ENCODE data around the gene BMP8B. TPM values are rescaled to one million over a fixed set of nuclear protein-coding genes. Genes with fewer than 3 reads are reported as not detected.

The BMP8B gene
- total RNA-seq, 1 experiment from 2014 or later = 0.42 TPM

- no peaks in the 10 kb centered on the region for H3K79me2 ChIP-seq (ENCODE audit: insufficient read depth, low read length)
- H3K4me1 ChIP-seq (ENCODE audit: insufficient read depth, low read length) = no peaks in the 10 kb centered on the region
- H2BK5ac ChIP-seq (ENCODE audit: insufficient read length, low read length) = no peak overlapping the region
- H3K23ac ChIP-seq (ENCODE audit: insufficient read length, low read depth, low read length) = no peak overlapping the region
- no peak overlapping the region for H3K27ac ChIP-seq (ENCODE audit: insufficient read length, low read depth, low read length)
- no peak overlapping the region for H3K4me2 ChIP-seq (ENCODE audit: insufficient read depth, insufficient read length, low read length)
- Mint-ChIP-seq H3K4me1 (peaks cover 6 to 8% of the 10 kb centered on the region in 2 experiments; a peak in 3 of 4 replicates), H3K36me3 (ENCODE audit: insufficient read depth in 1 of 3, low read depth in 3 of 3) (peaks cover 0 to 1% (median 0%) of the 10 kb centered on the region in 3 experiments; a peak in 1 of 7 replicates), H3K27me3 (ENCODE audit: low read depth) (peaks cover 78% of the 10 kb centered on the region), H3K27ac (no peak overlapping the region), H3K4me3 (no peak overlapping the region), H3K9me3 (no peaks in the 10 kb centered on the region; a peak in 1 of 5 replicates)
- no peaks in the 10 kb centered on the region for H3K79me1 ChIP-seq (ENCODE audit: insufficient read depth, low read depth, low read length, poor library complexity, severe bottlenecking)
- no peak overlapping the region for H3K14ac ChIP-seq (ENCODE audit: insufficient read depth, low read length)
- H3K56ac ChIP-seq (ENCODE audit: insufficient read length, low read depth, low read length) = no peak overlapping the region
- H2BK20ac ChIP-seq (ENCODE audit: low read depth, low read length, poor library complexity, severe bottlenecking) = no peak overlapping the region
- TF ChIP-seq CTCF (conservative IDR thresholded peaks at IDR 0.05) = no peak
- no peak overlapping the region for H3K18ac ChIP-seq (ENCODE audit: insufficient read length, low read depth, low read length)
- H2BK15ac ChIP-seq (ENCODE audit: low read depth, low read length) = no peak overlapping the region
- H3K9ac ChIP-seq (ENCODE audit: extremely low read depth, insufficient read length, low read length) = no peak overlapping the region
- H2BK120ac ChIP-seq (ENCODE audit: low read depth, low read length, poor library complexity, severe bottlenecking) = no peak overlapping the region
- peaks cover 3% of the 10 kb centered on the region for H3K23me2 ChIP-seq (ENCODE audit: insufficient read length, low read depth, low read length, poor library complexity, severe bottlenecking)
- WGBS (ENCODE audit: extremely low coverage, insufficient read length, low lambda C conversion rate) = no CpG with 5 or more reads among the region's 2 CpGs
- no peak overlapping the region for H3T11ph ChIP-seq (ENCODE audit: low read length)
- no peak overlapping the region for H2AK5ac ChIP-seq (ENCODE audit: insufficient read length, low read length)
- H4K20me1 ChIP-seq (ENCODE audit: control insufficient read depth, insufficient read depth, insufficient read length) = no peaks in the 10 kb centered on the region
- H4K91ac ChIP-seq (ENCODE audit: insufficient read length, low read depth, low read length) = no peak overlapping the region
- H2BK12ac ChIP-seq (ENCODE audit: insufficient read length, low read depth, low read length) = no peak overlapping the region
- no peaks in the 10 kb centered on the region for H3K9me3 ChIP-seq (ENCODE audit: control insufficient read depth, low read depth, low read length)
- DNase-seq = no peak
- H3K27me3 ChIP-seq (ENCODE audit: insufficient read depth, low read length) = peaks cover 17% of the 10 kb centered on the region; the same call in 1 of the 2 replicates
- H3K4ac ChIP-seq (ENCODE audit: low read depth, low read length) = no peak overlapping the region
- H4K8ac ChIP-seq (replicated peaks; ENCODE audit: insufficient read length, low read depth, low read length) = no peak overlapping the region
- H4K5ac ChIP-seq (ENCODE audit: insufficient read length, low read depth, low read length) = no peak overlapping the region
- no peak overlapping the region for H2AFZ ChIP-seq (ENCODE audit: low read length)
These were observed 3.2 kb upstream of the BMP8B start for GRCh38 chr1:39791838-39792237.

Data from H9 (cell line).